ENCODE data around the gene CES3. TPM values are rescaled to one million over a fixed set of nuclear protein-coding genes. Genes with fewer than 3 reads are reported as not detected.

The CES3 gene
- total and polyA plus RNA-seq, 9 of the 15 experiments (the other 6 are each of a cell fraction or from before 2014, with no cell fraction given), result 0.06 to 2.2 (median 0.68) TPM

DNA sequence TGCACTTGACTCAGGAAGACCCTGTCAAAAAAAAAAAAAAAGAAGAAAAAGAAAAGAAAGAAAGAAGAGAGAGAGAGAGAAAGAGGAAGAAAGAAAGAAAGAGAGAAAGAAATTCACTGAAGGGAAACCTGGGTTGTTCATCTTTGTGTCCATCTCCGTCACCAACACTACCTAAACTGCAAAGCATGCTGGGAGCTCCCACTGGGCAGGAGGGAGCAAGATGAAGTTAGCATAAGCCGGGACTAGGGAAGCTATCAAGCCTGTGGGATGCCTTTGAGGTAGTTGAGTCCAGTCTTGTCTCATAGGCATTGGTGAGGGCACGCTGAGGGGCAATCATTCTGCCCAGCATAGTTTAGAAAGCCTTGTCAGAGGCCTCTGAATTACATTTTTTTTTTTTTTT, 60.3 kb downstream of the CES3 start:
- ATAC-seq (no peak), DNase-seq (ENCODE audit: extremely low read depth in 1 of 4, low spot score in 3 of 4) (no peak), FAIRE-seq (peak; percentile 66)
- BruUV-seq (replicated peaks), result no TSS peak
- ChIA-PET CTCF (ENCODE audit: low intra/inter-chr PET ratio) (no interaction called here), POLR2A (interaction anchor here (0.6 to 1.4 kb wide), 3 partner anchors 11 to 111 kb away, joined by 3 to 7 read pairs (median 4); no protein-coding TSS in a partner anchor)
- Histone ChIP-seq H3K4me2 (ENCODE audit: insufficient read depth, low read length) (no peak overlapping the region), H4K20me1 (replicated peaks; ENCODE audit: control insufficient read depth, insufficient read depth, low read length) (no peaks in the 10 kb centered on the region), H3K27ac (ENCODE audit: extremely low read depth, low read depth, low read length) (no peak overlapping the region), H3K36me3 (ENCODE audit: control insufficient read depth, insufficient read depth, low read length) (no peaks in the 10 kb centered on the region), H3K9me1 (ENCODE audit: control insufficient read depth, insufficient read depth, low read length) (no peaks in the 10 kb centered on the region), H3K27me3 (ENCODE audit: control insufficient read depth in 2 of 2, insufficient read depth in 2 of 2, low read length in 2 of 2) (no peaks in the 10 kb centered on the region), H3K79me2 (ENCODE audit: control insufficient read depth, insufficient read depth, low read length) (no peaks in the 10 kb centered on the region), H2AFZ (ENCODE audit: low read depth, low read length) (peak overlapping the region; percentile 62; the same call in 1 of the 2 replicates), H3K4me1 (replicated peaks in 1 of 2; ENCODE audit: control insufficient read depth in 2 of 2, insufficient read depth in 2 of 2, low read length in 2 of 2) (peaks cover 0 to 8% of the 10 kb centered on the region in 2 experiments; a peak in 1 of 5 replicates), H3K4me3 (no peak overlapping the region), H3K9me3 (replicated peaks; ENCODE audit: control insufficient read depth, insufficient read depth, low read depth, low read length) (no peaks in the 10 kb centered on the region), H3K9ac (ENCODE audit: insufficient read depth in 1 of 2, low read depth in 2 of 2, low read length in 2 of 2) (no peak overlapping the region)
- no peak for TF ChIP-seq EP300 (IDR thresholded peaks at IDR 0.05; ENCODE audit: low read length)
- no peak for TF ChIP-seq HDAC8 (tag; IDR thresholded peaks at IDR 0.05)
- TF ChIP-seq ZNF143 (CRISPR knock-in tag; IDR thresholded peaks at IDR 0.05), result 0 out of 2 replicates have a peak, but pooled peaks have one; percentile 48
- no peak for TF ChIP-seq LCOR (CRISPR knock-in tag; IDR thresholded peaks at IDR 0.05)
- TF ChIP-seq, protein P1, sequence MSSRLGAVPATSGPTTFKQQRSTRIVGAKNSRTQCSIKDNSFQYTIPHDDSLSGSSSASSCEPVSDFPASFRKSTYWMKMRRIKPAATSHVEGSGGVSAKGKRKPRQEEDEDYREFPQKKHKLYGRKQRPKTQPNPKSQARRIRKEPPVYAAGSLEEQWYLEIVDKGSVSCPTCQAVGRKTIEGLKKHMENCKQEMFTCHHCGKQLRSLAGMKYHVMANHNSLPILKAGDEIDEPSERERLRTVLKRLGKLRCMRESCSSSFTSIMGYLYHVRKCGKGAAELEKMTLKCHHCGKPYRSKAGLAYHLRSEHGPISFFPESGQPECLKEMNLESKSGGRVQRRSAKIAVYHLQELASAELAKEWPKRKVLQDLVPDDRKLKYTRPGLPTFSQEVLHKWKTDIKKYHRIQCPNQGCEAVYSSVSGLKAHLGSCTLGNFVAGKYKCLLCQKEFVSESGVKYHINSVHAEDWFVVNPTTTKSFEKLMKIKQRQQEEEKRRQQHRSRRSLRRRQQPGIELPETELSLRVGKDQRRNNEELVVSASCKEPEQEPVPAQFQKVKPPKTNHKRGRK (tag; IDR thresholded peaks at IDR 0.05), result peak; percentile 31; the same call in 1 of the 2 replicates
- TF ChIP-seq ESRRB (CRISPR knock-in tag; IDR thresholded peaks at IDR 0.05; ENCODE audit: borderline replicate concordance), result no peak
- TF ChIP-seq ZNF197 (CRISPR knock-in tag; IDR thresholded peaks at IDR 0.05; ENCODE audit: low read depth), result no peak
- TF ChIP-seq, protein P2, sequence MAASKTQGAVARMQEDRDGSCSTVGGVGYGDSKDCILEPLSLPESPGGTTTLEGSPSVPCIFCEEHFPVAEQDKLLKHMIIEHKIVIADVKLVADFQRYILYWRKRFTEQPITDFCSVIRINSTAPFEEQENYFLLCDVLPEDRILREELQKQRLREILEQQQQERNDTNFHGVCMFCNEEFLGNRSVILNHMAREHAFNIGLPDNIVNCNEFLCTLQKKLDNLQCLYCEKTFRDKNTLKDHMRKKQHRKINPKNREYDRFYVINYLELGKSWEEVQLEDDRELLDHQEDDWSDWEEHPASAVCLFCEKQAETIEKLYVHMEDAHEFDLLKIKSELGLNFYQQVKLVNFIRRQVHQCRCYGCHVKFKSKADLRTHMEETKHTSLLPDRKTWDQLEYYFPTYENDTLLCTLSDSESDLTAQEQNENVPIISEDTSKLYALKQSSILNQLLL (CRISPR knock-in tag; IDR thresholded peaks at IDR 0.05; ENCODE audit: borderline replicate concordance), result no peak
- TF ChIP-seq, protein P3, sequence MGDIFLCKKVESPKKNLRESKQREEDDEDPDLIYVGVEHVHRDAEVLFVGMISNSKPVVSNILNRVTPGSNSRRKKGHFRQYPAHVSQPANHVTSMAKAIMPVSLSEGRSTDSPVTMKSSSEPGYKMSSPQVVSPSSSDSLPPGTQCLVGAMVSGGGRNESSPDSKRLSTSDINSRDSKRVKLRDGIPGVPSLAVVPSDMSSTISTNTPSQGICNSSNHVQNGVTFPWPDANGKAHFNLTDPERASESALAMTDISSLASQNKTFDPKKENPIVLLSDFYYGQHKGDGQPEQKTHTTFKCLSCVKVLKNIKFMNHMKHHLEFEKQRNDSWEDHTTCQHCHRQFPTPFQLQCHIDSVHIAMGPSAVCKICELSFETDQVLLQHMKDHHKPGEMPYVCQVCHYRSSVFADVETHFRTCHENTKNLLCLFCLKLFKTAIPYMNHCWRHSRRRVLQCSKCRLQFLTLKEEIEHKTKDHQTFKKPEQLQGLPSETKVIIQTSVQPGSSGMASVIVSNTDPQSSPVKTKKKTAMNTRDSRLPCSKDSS (IDR thresholded peaks at IDR 0.05; ENCODE audit: low read depth, partially characterized antibody), result no peak
- TF ChIP-seq BCOR (IDR thresholded peaks at IDR 0.05), result no peak
- TF ChIP-seq FIP1L1 (IDR thresholded peaks at IDR 0.05; ENCODE audit: low read depth, low read length, poor library complexity, severe bottlenecking), result no peak
- no peak for TF ChIP-seq ZNF121 (CRISPR knock-in tag; conservative IDR thresholded peaks at IDR 0.05)
- TF ChIP-seq, protein P4, sequence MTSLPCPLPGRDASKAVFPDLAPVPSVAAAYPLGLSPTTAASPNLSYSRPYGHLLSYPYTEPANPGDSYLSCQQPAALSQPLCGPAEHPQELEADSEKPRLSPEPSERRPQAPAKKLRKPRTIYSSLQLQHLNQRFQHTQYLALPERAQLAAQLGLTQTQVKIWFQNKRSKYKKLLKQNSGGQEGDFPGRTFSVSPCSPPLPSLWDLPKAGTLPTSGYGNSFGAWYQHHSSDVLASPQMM (CRISPR knock-in tag; IDR thresholded peaks at IDR 0.05), result no peak
- no peak for TF ChIP-seq ZNF12 (CRISPR knock-in tag; IDR thresholded peaks at IDR 0.05)
- TF ChIP-seq, protein P5, sequence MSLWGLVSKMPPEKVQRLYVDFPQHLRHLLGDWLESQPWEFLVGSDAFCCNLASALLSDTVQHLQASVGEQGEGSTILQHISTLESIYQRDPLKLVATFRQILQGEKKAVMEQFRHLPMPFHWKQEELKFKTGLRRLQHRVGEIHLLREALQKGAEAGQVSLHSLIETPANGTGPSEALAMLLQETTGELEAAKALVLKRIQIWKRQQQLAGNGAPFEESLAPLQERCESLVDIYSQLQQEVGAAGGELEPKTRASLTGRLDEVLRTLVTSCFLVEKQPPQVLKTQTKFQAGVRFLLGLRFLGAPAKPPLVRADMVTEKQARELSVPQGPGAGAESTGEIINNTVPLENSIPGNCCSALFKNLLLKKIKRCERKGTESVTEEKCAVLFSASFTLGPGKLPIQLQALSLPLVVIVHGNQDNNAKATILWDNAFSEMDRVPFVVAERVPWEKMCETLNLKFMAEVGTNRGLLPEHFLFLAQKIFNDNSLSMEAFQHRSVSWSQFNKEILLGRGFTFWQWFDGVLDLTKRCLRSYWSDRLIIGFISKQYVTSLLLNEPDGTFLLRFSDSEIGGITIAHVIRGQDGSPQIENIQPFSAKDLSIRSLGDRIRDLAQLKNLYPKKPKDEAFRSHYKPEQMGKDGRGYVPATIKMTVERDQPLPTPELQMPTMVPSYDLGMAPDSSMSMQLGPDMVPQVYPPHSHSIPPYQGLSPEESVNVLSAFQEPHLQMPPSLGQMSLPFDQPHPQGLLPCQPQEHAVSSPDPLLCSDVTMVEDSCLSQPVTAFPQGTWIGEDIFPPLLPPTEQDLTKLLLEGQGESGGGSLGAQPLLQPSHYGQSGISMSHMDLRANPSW (CRISPR knock-in tag; IDR thresholded peaks at IDR 0.05), result no peak
- in situ Hi-C loops (cut with MboI), result no loop called here
- 26% methylated on average over 3 of the region's 3 CpGs for WGBS (ENCODE audit: insufficient coverage, low coverage, missing lambda C conversion rate)
- intact Hi-C loops (cut with micrococcal nuclease), result no loop called here

Data from K562 (cell line).